Breast epithelium (tissue), 3 donors: ENCODE measurements around the gene AKT3.

Experiments
- POLR2A ChIP-seq: fragments of 450-650 bp; IDR thresholded peaks from one replicate; pipeline ENCODE4 v1.6.1; 2016; ENCODE audit warnings: antibody characterized with exemption, mild to moderate bottlenecking, moderate library complexity
- POLR2AphosphoS5 ChIP-seq, 3 donors: sonication (generic); formaldehyde crosslinking; IDR thresholded peaks; one replicate each; pipeline ENCODE4 v1.6.1; 2017; ENCODE audit warnings: antibody characterized with exemption in 3 of 3
- TF ChIP-seq, protein P1 (sequence below), 3 donors: fragments of 450-650 bp; IDR thresholded peaks; one replicate each; pipeline ENCODE4 v1.5.1; 2016 to 2017; ENCODE audit warnings: antibody characterized with exemption in 3 of 3, mild to moderate bottlenecking in 3 of 3, moderate library complexity in 3 of 3

- TF ChIP-seq, protein P1, sequence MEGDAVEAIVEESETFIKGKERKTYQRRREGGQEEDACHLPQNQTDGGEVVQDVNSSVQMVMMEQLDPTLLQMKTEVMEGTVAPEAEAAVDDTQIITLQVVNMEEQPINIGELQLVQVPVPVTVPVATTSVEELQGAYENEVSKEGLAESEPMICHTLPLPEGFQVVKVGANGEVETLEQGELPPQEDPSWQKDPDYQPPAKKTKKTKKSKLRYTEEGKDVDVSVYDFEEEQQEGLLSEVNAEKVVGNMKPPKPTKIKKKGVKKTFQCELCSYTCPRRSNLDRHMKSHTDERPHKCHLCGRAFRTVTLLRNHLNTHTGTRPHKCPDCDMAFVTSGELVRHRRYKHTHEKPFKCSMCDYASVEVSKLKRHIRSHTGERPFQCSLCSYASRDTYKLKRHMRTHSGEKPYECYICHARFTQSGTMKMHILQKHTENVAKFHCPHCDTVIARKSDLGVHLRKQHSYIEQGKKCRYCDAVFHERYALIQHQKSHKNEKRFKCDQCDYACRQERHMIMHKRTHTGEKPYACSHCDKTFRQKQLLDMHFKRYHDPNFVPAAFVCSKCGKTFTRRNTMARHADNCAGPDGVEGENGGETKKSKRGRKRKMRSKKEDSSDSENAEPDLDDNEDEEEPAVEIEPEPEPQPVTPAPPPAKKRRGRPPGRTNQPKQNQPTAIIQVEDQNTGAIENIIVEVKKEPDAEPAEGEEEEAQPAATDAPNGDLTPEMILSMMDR (IDR thresholded peaks at IDR 0.05) = no peak
- TF ChIP-seq POLR2A (no peak), POLR2AphosphoS5 (IDR thresholded peaks at IDR 0.05) (peak in 2 of 3 donors; percentile 11 to 44)
Measured at GRCh38 chr1:243850452-243851256, 611 bp upstream of the AKT3 start.
